Posterior cingulate gyrus (tissue), 11 donors: ENCODE measurements around the gene CALML6.

Source experiments
- DNase-seq, 10 donors: peaks; one replicate each; pipeline versions ENCODE4 v3.0.0 to v3.0.0-alpha.2; 2020 to 2021; ENCODE audit warnings: mixed read lengths in 3 of 10
- intact Hi-C: fragments of 100-400 bp; cut with DNase I; formaldehyde crosslinking; loops from one replicate; pipeline ENCODE4 v1.15.1; 2023

CALML6 gene

DNA sequence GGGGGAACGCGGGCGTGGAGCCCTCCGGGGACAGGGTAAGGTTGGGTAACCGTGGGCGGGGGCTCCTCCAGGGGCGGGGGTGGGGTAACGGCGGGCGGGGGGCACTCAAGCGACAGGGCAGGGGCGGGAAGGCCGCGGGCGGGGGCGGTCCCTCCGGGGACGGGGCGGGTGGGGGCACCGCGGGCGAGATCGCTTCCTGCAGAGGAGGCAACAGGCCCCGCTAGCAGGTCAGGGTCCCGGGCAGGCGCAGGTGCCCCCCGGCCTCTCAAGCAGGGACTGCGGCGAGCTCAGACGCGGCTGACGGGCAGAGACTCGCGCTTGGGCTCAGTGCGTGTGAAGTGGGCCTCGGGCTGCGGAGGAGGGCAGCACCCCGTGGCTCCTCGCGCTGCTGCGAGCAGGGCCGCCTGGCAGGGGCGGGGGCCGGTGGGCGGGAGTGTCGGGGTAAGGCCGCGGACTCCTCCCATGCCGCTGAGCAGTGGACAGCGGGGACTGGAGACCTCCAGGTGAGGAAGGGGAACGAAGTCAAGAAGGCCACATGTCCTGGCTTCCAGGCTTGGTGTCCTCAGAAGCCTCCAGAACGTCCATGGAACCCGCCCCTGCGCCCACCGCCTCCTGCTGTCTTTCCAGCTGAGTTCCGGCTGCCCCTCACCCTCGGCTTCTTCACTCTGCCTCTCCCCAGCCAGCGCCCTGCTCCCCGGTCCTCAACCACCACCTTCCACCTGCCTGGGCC, 23.5 kb upstream of the CALML6 start:
- peak in 7 of 10 donors; percentile 34 to 90 (median 72) for DNase-seq
- intact Hi-C loops: loop anchor here (2.0 to 5.0 kb wide), 3 partner anchors 17 to 113 kb away; partner anchors contain the start of gene NADK

DNA sequence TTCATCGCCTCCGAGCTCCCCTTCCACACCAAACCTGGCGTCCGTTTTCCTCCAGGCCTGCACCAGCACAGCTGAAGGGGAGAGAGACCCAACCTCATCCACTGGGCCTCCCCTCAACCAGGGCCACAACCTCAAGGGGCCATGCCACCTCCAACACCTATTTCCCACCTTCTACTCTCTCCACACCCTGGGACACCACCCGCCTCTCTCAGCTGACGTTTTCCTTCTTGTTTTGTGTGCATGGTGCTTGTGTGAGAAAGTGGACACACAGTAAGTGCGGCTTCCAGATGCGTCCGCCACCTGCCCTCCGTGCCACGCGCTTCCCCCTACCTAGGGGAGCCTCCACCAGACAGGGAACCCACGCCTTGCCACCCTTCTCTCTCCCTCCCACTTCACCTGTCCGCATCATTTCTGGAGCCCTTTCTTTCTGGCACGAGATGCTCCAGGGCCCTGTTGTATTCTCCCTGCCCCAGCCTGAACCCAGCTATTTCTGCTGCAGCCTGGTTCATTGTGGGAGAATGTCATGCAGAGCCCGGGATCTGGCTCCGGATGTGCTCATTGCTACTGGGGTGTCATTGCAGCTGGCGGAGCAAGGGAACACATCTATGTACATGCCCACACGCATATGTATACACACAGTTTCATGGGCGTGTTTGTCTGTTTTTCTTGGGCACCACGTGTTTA, 22.8 kb upstream of the CALML6 start:
- intact Hi-C loops: loop anchor here (5.0 kb wide), 1 partner anchor 35 kb away; no protein-coding TSS in a partner anchor
- peak in 2 of 10 donors; percentile 79 to 80 for DNase-seq

DNA sequence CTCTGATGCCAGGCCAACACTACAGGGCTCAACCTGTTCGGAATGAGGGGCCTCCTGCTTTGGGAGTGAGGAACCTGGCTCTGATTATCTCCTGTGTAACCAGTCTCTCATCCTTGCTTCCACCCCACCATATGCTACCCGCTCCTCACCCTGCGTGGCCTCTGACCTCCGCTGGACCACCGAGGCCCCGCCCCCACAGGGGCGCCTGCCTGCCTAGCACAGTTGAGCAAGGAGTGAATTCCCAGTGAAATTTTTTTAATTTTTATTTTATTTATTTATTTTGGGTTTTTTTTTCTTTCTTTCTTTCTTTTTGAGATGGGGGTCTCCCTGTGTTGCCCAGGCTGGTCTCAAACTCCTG, 22.3 kb upstream of the CALML6 start:
- intact Hi-C loops: loop anchor here (5.0 kb wide), 1 partner anchor 35 kb away; no protein-coding TSS in a partner anchor
- no peak for DNase-seq

DNA sequence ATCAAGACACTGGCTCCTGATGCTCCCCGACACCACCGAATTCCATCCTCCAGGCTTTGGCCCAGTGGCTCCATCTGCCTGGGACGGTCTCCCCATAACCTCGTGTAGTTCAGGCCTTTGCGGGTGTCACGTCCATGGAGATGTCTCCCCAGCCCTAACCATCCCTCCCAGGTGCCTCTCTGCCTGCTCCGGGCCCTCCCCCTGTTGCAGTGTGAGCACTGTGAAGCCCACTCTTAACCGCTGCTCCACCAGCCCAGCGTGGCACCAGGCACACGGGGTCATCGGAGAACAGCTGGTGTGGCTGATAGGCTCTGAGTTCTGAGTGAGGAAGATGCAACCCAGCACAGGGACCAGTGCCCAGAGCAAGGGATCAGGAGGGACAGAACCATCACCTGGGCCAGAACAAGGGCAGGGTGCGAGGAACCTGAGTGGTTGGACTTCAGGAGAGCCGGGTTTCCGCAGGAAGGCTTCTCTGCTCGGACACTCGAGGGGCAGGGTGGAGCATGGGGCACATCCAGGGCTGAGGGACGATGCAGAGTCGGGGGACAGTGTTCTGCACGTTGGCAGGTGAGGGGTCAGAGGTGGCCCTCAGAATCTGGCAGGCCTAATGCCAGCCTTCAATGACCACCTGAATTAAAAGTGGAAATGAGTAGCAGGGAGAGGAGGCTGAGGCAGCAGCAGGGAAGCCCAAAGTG, 21.6 kb upstream of the CALML6 start:
- intact Hi-C loops: loop anchor here (5.0 kb wide), 1 partner anchor 36 kb away; no protein-coding TSS in a partner anchor
- DNase-seq: peak in 1 of 10 donors; percentile 79

DNA sequence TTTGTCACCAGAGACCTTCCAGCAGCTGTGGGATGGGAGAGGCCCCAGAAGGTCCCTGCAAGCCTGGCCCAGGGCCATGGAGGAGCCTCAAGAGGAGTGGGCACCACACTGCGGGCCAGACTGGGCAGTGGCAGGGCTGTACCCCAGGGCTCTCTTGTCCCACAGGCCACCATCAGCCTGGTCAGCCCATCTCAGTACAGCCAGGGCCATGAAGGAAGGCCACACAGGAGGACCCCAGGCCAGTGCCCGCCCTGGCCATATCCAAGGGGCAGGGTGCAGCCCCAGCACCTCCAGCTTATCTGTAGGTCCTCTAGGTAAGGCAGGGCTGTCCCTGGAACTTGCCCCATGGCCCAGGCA, 21.1 kb upstream of the CALML6 start:
- DNase-seq: no peak
- intact Hi-C loops: loop anchor here (5.0 kb wide), 1 partner anchor 37 kb away; no protein-coding TSS in a partner anchor

DNA sequence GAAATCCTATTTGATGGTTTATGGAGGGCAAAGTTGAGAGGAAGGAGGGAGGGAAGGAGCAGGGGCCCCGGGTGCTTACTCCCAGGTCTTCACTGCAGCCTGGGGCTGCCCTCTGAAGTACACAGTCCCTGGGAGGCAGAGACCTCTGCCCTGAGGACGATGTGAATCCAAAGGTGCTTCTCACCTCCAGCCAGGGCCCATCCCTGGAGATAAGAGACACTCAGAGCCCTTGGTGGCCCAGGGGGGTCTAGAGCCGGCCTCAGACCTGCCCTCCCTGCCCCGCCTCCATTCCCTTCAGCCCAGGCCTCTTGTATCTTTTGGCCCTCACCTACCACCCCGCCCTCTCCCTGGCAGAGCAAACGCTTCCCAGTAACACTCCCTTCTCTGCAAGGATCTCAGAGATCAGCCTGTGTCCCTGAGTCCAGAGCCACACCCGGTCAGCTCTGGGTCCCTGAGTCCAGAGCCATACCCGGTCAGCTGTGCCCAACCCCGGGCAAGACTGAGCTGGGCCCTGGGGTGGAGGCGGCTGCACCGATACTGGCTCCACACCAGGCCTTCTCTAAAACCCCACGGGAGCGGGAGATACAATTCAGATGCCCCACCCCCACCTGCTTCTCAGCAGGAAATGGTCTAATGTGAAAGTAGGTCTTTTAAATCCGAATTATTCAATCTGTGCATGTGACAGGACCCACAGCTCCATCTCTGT, 20.6 kb upstream of the CALML6 start:
- DNase-seq: peak in 1 of 10 donors; percentile 78

DNA sequence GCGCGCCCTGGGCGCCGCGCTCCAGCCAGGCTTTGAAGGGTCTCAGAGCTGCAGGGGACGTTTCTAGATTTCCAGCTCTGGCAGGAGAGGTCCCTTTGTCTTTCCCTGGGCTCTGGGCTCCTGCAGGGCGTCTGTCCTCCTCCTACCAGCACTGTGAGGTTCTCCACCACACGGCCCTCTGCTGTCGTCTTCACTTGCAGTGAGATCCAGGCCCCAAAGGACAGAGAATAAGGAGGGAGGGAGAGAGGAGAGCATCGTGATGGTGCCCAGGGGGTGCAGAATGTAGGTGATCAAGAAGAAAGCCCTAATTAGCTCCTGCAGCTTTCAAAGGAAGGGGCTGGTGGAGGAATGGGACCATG, 20.0 kb upstream of the CALML6 start:
- intact Hi-C loops: no loop called here
- no peak for DNase-seq

More for the DNA sequence above, 20.6 kb upstream of the CALML6 start:
- intact Hi-C loops: loop anchor here (5.0 kb wide), 1 partner anchor 37 kb away; no protein-coding TSS in a partner anchor

DNA sequence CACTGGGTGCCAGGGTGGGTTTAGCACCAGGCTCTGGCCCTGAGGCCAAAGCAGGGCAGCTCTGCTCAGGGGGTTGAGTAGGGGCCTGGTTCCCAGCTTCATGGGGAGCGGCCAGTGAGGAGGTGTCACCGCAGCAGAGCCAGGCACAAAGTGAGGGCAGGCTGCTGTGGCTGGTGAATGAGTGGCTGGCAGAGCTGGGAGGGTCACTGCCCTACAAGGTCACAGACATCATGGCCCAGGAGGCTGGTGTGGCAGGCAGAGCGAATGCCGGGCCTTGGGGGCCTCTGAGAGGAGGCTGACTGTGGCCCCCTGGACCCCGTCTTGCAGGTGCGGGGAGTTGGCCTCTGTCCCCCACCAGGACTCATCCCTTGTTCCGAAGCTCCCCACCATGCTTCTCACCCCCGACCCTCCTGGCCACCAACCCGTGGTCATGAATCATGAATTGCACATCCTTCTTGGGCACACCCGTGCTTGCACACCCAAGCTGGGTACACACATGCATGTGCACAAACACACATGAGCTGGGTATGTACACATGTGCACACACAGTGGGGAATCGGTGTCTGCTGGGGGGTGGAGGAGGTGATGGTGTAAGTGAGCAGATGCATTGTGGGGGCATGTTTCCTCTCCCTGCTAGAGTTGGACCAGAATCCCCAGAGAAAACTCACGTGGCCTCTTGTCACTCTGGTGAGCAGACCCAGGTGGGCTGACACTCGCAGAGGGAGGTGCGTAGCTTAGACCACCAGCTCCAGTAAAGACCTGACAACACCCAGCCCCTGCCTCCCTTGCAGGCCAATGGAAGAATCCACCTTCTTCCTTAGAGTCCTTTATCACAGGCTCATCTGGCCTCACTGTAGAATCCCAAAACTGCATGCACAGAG, 19.4 kb upstream of the CALML6 start:
- intact Hi-C loops: no loop called here
- no peak for DNase-seq

DNA sequence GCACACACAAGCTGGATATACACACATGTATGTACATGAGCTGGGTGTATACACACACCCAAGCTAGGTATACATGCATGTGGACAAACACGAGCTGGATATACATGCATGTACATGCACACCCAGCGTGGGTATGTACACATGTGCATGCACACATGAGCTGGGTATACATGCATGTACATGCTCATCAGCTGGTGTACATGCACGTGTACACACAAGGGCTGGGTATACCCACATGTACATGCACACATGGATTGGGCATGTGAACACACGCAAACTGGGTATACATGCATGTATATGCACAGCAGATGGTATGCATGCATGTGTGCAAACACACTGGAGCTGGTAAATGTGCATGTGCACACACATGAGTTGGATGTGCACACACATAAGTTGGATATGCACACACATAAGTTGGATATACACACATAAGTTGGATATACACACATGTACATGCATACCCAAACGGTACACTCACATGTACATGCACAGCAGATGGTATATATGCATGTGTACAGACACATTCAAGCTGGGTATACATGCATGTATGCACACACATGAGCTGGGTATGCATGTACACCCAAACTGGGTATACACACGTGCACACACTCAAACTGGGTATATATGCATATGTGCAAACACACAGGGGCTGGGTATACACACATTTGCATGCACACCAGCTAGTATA, 16.7 kb upstream of the CALML6 start:
- DNase-seq: no peak
- intact Hi-C loops: no loop called here

DNA sequence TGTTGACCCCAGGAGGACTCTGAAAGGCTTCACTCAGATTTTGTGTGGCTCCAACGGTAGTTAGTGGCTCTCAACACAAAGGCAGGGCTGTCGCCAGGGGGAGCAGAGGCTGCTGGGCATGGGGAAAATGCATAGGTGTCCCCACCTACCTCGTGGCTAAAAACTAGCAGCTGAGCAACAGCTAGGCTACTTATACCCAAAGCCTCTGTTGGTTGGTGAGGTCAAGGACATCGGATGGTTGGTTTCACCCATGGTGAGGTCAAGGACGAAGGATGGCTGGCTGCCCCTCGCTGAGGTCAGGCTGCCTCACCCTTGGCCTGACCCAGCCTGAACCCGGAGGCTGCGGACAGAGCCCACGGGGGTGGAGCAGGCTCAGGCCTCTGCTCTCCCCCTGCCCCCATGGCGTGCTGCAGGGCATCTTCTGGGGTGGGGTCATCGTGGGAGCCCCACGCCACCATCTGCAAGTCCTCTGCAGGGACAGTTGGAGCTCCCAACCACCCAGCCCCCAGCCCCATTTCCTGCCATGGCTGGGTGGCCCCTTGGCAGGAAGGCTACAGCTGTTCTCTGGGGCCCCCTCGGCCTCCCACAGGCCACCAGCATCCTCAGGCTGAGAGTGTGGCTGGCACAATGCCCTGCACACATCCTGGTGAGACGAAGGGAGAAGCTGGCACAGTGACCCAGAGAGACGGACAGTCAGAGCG, 15.6 kb upstream of the CALML6 start:
- intact Hi-C loops: no loop called here
- no peak for DNase-seq

DNA sequence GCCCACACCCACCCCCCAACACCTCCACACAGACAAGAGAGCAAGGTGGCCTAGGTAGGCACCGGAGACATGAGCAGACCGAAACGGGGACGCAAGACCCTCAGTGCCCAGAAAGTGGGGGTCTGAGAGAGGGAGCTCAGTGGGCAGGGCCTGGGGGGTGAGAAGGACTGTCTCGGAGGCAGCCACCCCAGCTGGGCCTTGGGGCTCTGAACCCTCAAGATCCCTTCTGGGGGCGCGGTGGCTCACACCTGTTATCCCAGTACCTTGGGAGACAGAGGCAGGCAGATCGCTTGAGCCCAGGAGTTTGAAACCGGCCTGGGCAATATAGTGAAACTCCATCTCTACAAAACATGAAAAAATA, 15.1 kb upstream of the CALML6 start:
- intact Hi-C loops: no loop called here
- no peak for DNase-seq

DNA sequence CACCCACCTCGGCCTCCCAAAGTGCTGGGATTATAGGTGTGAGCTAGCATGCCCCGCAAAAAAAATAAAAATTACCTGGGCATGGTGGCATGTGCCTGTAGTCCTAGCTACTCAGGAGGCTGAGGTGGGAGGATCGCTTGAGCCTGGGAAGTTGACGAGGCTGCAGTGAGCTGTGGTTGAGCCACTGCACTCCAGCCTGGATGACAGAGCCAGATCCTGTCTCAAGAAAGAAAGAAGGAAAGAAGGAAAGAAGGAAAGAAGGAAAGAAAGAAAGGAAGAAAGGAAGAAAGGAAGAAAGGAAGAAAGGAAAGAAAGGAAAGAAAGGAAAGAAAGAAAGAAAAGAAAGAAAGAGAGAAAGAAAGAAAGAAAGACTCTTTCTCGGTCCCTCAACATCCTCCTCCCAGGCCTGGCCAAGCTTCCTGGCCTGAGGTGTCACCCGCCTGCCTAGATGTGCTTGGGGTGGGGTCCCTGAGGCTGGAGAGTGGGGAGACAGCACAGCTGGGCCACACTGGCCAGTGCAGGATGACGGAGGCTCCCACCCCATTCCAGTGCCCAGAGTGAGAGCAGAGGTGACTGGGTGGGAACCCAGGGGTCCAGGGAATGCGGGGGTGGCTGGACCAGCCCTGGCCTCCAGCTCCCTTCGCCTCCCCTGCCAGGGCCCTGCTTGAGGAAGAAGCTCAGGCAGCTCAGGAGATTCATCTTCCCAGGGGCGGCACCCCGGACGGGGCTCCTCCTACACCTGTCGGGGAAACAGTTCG, 14.0 kb upstream of the CALML6 start:
- DNase-seq: no peak
- intact Hi-C loops: no loop called here

DNA sequence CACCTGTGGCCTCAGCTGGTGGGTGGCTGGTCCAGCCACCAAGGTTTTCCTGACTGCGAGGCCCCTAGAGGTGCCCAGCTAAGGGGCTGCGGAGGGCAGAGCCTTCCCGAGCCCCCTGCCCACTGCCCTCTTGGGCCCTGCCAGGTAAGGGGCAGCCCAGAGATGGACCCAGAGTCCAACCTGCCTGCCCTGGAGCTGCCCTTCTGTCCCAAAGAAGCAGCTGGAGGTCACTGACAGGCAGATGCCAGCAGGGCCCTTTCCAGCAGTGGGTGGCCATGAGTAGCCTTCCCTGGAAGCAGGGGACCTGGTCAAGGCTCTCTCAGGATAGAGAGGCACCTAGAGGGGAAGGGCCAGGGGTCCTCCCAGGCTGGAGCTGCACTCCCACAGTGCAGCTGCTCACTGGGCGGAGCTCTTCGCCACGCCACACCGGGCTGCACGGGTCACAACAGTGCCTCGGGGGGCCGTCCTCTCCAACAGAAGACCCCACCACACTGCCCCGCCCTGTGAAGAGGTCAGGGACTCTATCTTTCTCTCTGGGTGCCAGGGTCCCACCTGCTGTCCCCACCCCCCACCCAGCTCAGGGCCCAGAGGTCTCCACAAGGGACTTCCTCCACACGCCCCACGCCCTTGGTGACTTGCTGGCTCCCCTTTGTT, 13.3 kb upstream of the CALML6 start:
- intact Hi-C loops: no loop called here
- DNase-seq: no peak

DNA sequence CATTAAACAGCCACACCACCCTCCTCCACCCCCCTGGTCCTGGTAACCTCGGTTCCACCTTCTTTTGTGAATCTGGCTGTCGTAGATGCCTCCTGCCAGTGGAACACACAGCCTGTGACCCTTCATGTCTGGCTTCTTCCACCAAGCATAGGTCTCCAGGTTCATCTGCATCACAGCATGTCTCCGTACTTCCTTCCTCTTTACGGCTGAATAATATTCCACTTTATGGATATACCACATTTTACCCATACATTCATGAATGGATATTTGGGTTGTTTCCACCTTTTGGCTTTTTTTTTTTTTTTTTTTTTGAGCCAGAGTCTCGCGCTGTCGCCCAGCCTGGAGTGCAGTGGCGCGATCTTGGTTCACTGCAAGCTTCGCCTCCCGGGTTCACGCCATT, 11.8 kb upstream of the CALML6 start:
- DNase-seq: no peak

DNA sequence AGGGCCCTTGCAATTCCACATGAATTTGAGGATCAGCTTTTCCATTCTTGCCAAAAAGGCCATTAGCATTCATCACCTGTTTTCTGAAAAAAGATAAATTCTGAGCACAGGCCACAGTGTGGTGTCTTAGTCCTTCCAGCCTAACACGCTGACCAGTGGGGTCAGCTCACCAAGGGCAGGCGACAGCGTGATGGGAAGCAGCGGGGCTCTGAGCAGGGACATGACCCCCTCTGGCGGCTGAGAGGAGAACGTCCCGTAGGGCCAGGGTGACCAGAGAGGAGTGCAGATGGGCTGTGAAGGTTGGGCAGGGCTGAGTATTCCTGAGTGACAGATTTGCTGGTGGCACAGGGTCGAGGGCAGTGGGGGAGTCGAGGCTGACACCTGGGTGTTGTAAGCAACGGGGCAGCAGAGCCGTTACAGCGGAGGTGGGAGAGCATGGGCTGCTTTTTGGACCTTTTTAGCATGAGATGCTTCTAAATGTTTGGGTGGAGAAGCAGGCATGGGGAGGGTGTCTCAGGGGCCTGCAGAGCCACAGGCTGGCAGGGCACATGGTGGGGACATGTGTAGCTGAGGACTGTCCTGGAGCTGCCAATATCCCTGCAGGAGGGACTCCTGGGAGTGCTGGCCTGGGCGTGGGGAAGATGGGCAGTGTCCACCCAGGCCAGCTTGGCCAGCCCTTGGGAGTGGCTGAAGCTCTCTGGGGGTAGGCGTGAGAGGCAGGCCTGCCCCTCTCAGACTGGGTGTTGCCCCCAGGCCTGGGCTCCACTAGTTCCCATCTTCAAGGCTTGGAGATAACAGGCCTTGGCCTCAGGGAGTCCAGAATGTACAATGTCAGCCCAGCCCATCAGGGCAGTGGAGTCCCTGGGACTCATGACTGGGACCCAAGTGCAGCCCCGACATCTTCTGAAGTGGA, 8.6 kb upstream of the CALML6 start:
- DNase-seq: peak; percentile 63 to 98 (median 86)
- intact Hi-C loops: loop anchor here (5.0 kb wide), 2 partner anchors 129 to 144 kb away; partner anchors contain the start of gene NADK

More for the DNA sequence above, 11.8 kb upstream of the CALML6 start:
- intact Hi-C loops: no loop called here

DNA sequence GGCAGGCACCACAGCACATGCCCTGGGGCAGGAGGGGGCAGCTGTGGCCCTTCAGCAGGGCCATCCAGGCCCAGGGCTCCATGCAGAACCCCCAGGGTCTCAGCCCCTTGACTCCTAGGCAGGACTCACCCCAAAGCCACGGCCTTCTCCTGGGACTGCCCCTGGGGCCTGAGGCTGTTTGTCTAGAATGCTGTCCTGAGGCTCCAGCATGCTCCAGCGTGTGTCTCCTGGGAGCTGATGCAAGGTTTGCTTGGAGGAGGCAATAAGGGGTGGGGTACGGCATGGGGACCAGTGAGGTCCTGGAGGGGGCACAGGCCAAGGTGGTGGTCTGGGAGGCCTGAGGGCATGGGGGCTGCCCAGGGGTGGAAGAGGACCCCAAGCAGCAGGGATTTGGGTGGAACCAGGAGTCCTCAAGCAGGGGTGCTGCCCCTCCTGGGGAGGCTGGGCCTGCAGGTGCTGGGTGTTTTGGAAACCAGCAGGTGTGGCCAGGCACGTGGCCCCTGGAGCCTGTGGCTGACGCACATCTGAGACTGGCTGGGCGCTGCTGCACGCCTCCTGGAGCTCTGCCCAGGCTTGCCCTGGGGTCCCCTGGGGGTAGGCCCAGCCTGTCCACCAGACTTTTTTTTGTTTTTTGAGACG, 7.8 kb upstream of the CALML6 start:
- DNase-seq: peak in 1 of 10 donors; percentile 81
- intact Hi-C loops: loop anchor here (5.0 kb wide), 2 partner anchors 130 to 145 kb away; partner anchors contain the start of gene NADK
